HG03280 (cell line): ENCODE measurements around the gene KIF5A.
"Not testable (repeated sequence)": the region's sequence is repeated elsewhere in the genome, so short reads cannot be mapped to it uniquely, and the experiment has no call there.

Source experiments
- ATAC-seq: cut with Tn5 transposase; IDR thresholded peaks from one replicate; pipeline ENCODE4 v1.9.1; 2021; ENCODE audit warnings: mild to moderate bottlenecking, moderate library complexity; ENCODE audit not compliant: unreplicated experiment

The KIF5A gene

GRCh38 chr12:57580466-57580795, 30.6 kb downstream of the KIF5A start:
- ATAC-seq, result no peak

- no peak for ATAC-seq
Observed at GRCh38 chr12:57581802-57582201, 32.0 kb downstream of the KIF5A start.

GRCh38 chr12:57582440-57582839, 32.6 kb downstream of the KIF5A start:
- ATAC-seq, result no peak

- peak; percentile 94 for ATAC-seq
Observed at GRCh38 chr12:57583008-57583831, 33.4 kb downstream of the KIF5A start.

- ATAC-seq, result no peak
Observed at GRCh38 chr12:57584050-57584449, 34.2 kb downstream of the KIF5A start.

- no peak for ATAC-seq
Observed at GRCh38 chr12:57584690-57585089, 34.8 kb downstream of the KIF5A start.

- ATAC-seq, result no peak
Observed at GRCh38 chr12:57585156-57585555, 35.3 kb downstream of the KIF5A start.

GRCh38 chr12:57586128-57586527, 36.3 kb downstream of the KIF5A start:
- ATAC-seq, result no peak

- ATAC-seq, result no peak
Observed at GRCh38 chr12:57586832-57587429, 37.1 kb downstream of the KIF5A start.

- ATAC-seq, result not testable (repeated sequence)
Observed at GRCh38 chr12:57588951-57589610, 39.2 kb downstream of the KIF5A start.

- ATAC-seq, result peak; percentile 3
Observed at GRCh38 chr12:57590479-57590863, 40.6 kb downstream of the KIF5A start.

GRCh38 chr12:57590864-57591781, 41.3 kb downstream of the KIF5A start, which contains the start of gene PIP4K2C:
PIP4K2C (plus strand) TSS chr12:57591192; CDS start chr12:57591290, 98 bp downstream.
- peak; percentile 93 for ATAC-seq

GRCh38 chr12:57591782-57592325, 42.0 kb downstream of the KIF5A start:
- ATAC-seq, result no peak

- no peak for ATAC-seq
Observed at GRCh38 chr12:57592551-57593165, 42.8 kb downstream of the KIF5A start.

- ATAC-seq, result no peak
Observed at GRCh38 chr12:57593187-57593586, 43.3 kb downstream of the KIF5A start.

- no peak for ATAC-seq
Observed at GRCh38 chr12:57600395-57600794, 50.6 kb downstream of the KIF5A start.

- no peak for ATAC-seq
Observed at GRCh38 chr12:57602544-57602943, 52.7 kb downstream of the KIF5A start.

GRCh38 chr12:57603324-57603723, 53.5 kb downstream of the KIF5A start:
- no peak for ATAC-seq

- no peak for ATAC-seq
Observed at GRCh38 chr12:57603815-57604453, 54.1 kb downstream of the KIF5A start.
